Measurements from ENCODE around the gene CACFD1.

- no peak for TF ChIP-seq CTCF (IDR thresholded peaks at IDR 0.05 in 4 of 5, conservative IDR thresholded peaks at IDR 0.05 in 1 of 5)
- TF ChIP-seq POLR2A (IDR thresholded peaks at IDR 0.05), result no peak
Measured at GRCh38 chr9:133512253-133513213, 52.8 kb downstream of the CACFD1 start.
